SJCRH30 (cell line): ENCODE data around the gene AATF. TPM values are rescaled to one million over a fixed set of nuclear protein-coding genes. Genes with fewer than 3 reads are reported as not detected.

Experiments
- DNase-seq, 2 experiments: peaks; one replicate each; pipeline ENCODE4 v3.0.0-alpha.2; 2015 to 2020
- H3K27ac ChIP-seq: fragments of 250-450 bp; sonication (Bioruptor Pico); 2 replicates; pipeline ENCODE4 v1.5.1; 2020; ENCODE audit warnings: mild to moderate bottlenecking, moderate library complexity
- H3K27me3 ChIP-seq: fragments of 250-450 bp; sonication (Bioruptor Pico); 2 replicates; pipeline ENCODE4 v1.5.1; 2020; ENCODE audit warnings: mild to moderate bottlenecking, moderate library complexity
- H3K36me3 ChIP-seq: fragments of 250-450 bp; sonication (Bioruptor Pico); 2 replicates; pipeline ENCODE4 v1.5.1; 2020; ENCODE audit warnings: mild to moderate bottlenecking, moderate library complexity
- H3K4me1 ChIP-seq: fragments of 250-450 bp; sonication (Bioruptor Pico); 2 replicates; pipeline ENCODE4 v1.5.1; 2020; ENCODE audit warnings: mild to moderate bottlenecking, moderate library complexity
- H3K4me3 ChIP-seq: fragments of 250-450 bp; sonication (Bioruptor Pico); 2 replicates; pipeline ENCODE4 v1.5.1; 2020; ENCODE audit warnings: mild to moderate bottlenecking, moderate library complexity
- H3K9me3 ChIP-seq: fragments of 250-450 bp; sonication (Bioruptor Pico); replicated peaks from 2 replicates; pipeline ENCODE4 v1.5.1; 2020; ENCODE audit warnings: mild to moderate bottlenecking, moderate library complexity
- total RNA-seq: library from RNA; depleted of rRNA; stranded (reverse); fragments of >200 nt; shearing (Covaris generic); gene quantifications from 2 replicates; pipeline ENCODE4 v1.2.3, GENCODE V29; 2014

Gene AATF
- total RNA-seq, 1 experiment from 2014 or later, result 65.3 TPM

- H3K4me3 ChIP-seq, result no peak overlapping the region
- no peaks in the 10 kb centered on the region for H3K9me3 ChIP-seq
- H3K27ac ChIP-seq, result no peak overlapping the region
- no peaks in the 10 kb centered on the region for H3K4me1 ChIP-seq
- H3K27me3 ChIP-seq, result no peaks in the 10 kb centered on the region
- H3K36me3 ChIP-seq, result peaks cover 5% of the 10 kb centered on the region; the same call in 1 of the 2 replicates
- DNase-seq, result no peak
Measured at GRCh38 chr17:37051381-37051780, 102.6 kb downstream of the AATF start.

- no peaks in the 10 kb centered on the region for H3K27me3 ChIP-seq
- peaks cover 9% of the 10 kb centered on the region; the same call in 1 of the 2 replicates for H3K36me3 ChIP-seq
- no peaks in the 10 kb centered on the region for H3K4me1 ChIP-seq
- no peaks in the 10 kb centered on the region for H3K9me3 ChIP-seq
- DNase-seq, result no peak
- no peak overlapping the region for H3K27ac ChIP-seq
- H3K4me3 ChIP-seq, result no peak overlapping the region
Measured at GRCh38 chr17:37051833-37052232, 103.1 kb downstream of the AATF start.

DNA sequence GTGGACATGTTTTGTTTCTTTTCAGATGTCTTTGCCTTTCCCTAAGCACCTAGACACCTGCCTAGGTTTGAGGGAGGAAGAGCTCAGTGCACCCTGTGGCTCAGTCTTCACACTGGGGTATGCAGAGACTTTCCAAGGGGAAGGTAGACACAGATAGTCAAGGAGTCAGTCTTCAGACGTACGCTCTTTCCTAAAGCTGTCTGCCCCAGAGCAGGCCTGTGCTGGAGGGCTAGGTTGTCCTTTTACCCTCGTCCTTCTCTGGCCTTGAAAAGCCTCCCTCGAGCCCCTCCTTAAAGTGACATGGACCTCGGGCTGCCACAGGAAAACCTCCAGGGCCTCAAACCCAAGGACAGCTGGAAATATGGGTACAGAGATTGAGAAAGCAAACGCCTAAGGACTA, 103.7 kb downstream of the AATF start:
- no peaks in the 10 kb centered on the region for H3K4me1 ChIP-seq
- no peak for DNase-seq

GRCh38 chr17:37054894-37055293, 106.1 kb downstream of the AATF start:
- no peaks in the 10 kb centered on the region for H3K4me1 ChIP-seq
- H3K27ac ChIP-seq, result no peak overlapping the region
- H3K9me3 ChIP-seq, result no peaks in the 10 kb centered on the region
- peaks cover 16% of the 10 kb centered on the region; the same call in 1 of the 2 replicates for H3K36me3 ChIP-seq
- no peak for DNase-seq
- no peaks in the 10 kb centered on the region for H3K27me3 ChIP-seq
- no peak overlapping the region for H3K4me3 ChIP-seq

More for the DNA sequence above, 103.7 kb downstream of the AATF start:
- Histone ChIP-seq H3K27me3 (no peaks in the 10 kb centered on the region), H3K36me3 (peaks cover 12% of the 10 kb centered on the region; the same call in 1 of the 2 replicates), H3K9me3 (no peaks in the 10 kb centered on the region), H3K4me3 (no peak overlapping the region), H3K27ac (no peak overlapping the region)

- Histone ChIP-seq H3K27me3 (no peaks in the 10 kb centered on the region), H3K4me1 (no peaks in the 10 kb centered on the region), H3K36me3 (peaks cover 14% of the 10 kb centered on the region; the same call in 1 of the 2 replicates), H3K9me3 (no peaks in the 10 kb centered on the region), H3K4me3 (no peak overlapping the region), H3K27ac (no peak overlapping the region)
- DNase-seq, result no peak
Measured at GRCh38 chr17:37056622-37057021, 107.9 kb downstream of the AATF start.

GRCh38 chr17:37059493-37059892, 110.7 kb downstream of the AATF start:
- H3K27ac ChIP-seq, result no peak overlapping the region
- H3K27me3 ChIP-seq, result no peaks in the 10 kb centered on the region
- no peak for DNase-seq
- H3K9me3 ChIP-seq, result no peaks in the 10 kb centered on the region
- no peak overlapping the region for H3K4me3 ChIP-seq
- H3K4me1 ChIP-seq, result peaks cover 7% of the 10 kb centered on the region; the same call in 1 of the 2 replicates
- peaks cover 14% of the 10 kb centered on the region; the same call in 1 of the 2 replicates for H3K36me3 ChIP-seq

- no peak overlapping the region for H3K4me3 ChIP-seq
- H3K9me3 ChIP-seq, result no peaks in the 10 kb centered on the region
- peaks cover 14% of the 10 kb centered on the region; the same call in 1 of the 2 replicates for H3K36me3 ChIP-seq
- peaks cover 7% of the 10 kb centered on the region; the same call in 1 of the 2 replicates for H3K4me1 ChIP-seq
- H3K27me3 ChIP-seq, result no peaks in the 10 kb centered on the region
- DNase-seq, result no peak
- no peak overlapping the region for H3K27ac ChIP-seq
Measured at GRCh38 chr17:37060094-37060493, 111.3 kb downstream of the AATF start.

DNA sequence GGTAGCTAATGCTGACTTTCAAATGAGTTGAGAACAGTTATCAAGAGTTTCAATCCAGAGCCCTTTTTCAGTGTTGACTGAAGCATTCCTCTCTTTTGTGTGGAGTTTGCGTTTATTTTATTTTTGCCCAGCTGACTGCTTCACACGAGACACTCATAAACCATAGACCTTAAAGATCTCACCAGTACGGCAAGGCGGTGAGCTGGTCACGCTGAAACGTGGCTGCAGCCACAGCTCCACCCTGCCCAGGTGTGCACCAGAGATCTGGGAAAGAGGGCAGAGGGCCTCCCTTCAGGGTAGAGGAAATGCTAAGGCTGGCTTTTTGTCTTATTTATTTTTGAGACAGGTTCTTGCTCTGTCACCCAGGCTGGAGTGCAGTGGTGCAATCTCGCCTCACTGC, 112.2 kb downstream of the AATF start:
- Histone ChIP-seq H3K9me3 (no peaks in the 10 kb centered on the region), H3K4me3 (no peak overlapping the region), H3K27ac (no peak overlapping the region), H3K4me1 (peaks cover 7% of the 10 kb centered on the region; the same call in 1 of the 2 replicates), H3K27me3 (no peaks in the 10 kb centered on the region), H3K36me3 (peaks cover 12% of the 10 kb centered on the region; the same call in 1 of the 2 replicates)
- DNase-seq, result no peak

DNA sequence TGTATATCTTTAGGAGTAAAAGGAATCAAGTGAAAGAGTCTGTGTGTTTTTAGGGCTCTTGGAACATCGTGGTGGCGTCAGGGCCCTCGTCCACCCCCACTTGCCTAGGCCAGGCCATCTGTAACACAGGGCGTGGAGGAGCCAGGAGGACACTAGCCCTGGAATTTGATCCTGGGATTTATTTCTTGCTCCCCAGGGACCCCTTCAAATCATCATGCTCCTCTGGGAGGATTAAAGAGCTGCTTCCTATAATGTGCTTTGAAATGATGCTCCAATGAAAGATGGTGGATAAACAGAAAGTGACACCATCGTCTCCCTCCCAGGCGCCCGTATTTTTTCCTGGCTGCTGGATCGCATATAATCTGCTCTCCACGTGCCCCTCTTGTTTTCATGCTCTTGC, 113.3 kb downstream of the AATF start:
- Histone ChIP-seq H3K9me3 (no peaks in the 10 kb centered on the region), H3K4me3 (peak overlapping the region; percentile 14; the same call in 1 of the 2 replicates), H3K27me3 (no peaks in the 10 kb centered on the region), H3K27ac (no peak overlapping the region), H3K36me3 (peaks cover 5% of the 10 kb centered on the region; the same call in 1 of the 2 replicates), H3K4me1 (peaks cover 7% of the 10 kb centered on the region; the same call in 1 of the 2 replicates)
- DNase-seq, result peak in 1 of 2 experiments; percentile 59

DNA sequence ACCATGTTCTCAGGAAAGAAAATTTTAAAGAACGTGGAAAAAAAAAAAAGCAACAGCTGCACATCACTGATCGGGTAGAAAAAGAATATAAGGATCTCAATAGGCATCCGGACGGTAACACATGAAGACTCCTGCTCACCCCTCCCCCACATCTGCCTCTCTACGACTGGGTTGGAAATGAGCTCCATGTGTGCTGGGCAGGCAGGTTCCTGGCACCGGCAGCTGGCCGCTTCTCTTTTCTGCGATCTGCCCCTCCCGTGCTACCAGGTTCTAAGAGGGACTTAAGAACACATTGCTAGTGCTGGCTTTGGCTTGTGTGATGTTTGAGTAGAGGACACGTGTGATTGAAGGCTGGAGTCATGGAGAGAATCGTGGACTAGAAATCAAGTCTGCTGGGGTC, 115.5 kb downstream of the AATF start:
- peak; percentile 27 to 34 for DNase-seq
- no peaks in the 10 kb centered on the region for H3K27me3 ChIP-seq
- H3K36me3 ChIP-seq, result no peaks in the 10 kb centered on the region
- no peak overlapping the region for H3K4me3 ChIP-seq
- no peak overlapping the region for H3K27ac ChIP-seq
- H3K9me3 ChIP-seq, result no peaks in the 10 kb centered on the region
- H3K4me1 ChIP-seq, result peaks cover 14% of the 10 kb centered on the region

DNA sequence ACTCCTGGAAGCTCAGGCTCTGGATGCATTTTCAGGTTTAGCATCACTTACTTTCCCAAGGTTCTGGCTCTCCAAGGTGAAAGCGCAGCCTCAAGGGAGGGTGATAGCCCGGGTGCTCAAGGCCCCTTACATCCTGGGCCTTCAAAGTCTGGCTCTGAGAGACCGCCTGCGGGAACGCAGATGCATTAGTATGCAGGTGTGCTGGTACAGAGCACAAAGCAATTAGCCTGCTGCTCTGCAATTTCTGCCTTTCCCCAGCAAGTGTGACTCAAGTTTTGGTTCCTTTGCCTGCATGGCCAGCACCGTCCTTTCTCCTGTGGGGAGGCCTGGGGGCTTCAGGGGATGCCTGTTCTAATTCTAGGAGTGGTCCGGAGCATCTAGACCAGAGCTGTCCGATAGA, 116.2 kb downstream of the AATF start:
- Histone ChIP-seq H3K4me1 (peaks cover 14% of the 10 kb centered on the region), H3K4me3 (no peak overlapping the region), H3K27me3 (no peaks in the 10 kb centered on the region), H3K9me3 (no peaks in the 10 kb centered on the region), H3K27ac (no peak overlapping the region), H3K36me3 (no peaks in the 10 kb centered on the region)
- DNase-seq, result no peak

DNA sequence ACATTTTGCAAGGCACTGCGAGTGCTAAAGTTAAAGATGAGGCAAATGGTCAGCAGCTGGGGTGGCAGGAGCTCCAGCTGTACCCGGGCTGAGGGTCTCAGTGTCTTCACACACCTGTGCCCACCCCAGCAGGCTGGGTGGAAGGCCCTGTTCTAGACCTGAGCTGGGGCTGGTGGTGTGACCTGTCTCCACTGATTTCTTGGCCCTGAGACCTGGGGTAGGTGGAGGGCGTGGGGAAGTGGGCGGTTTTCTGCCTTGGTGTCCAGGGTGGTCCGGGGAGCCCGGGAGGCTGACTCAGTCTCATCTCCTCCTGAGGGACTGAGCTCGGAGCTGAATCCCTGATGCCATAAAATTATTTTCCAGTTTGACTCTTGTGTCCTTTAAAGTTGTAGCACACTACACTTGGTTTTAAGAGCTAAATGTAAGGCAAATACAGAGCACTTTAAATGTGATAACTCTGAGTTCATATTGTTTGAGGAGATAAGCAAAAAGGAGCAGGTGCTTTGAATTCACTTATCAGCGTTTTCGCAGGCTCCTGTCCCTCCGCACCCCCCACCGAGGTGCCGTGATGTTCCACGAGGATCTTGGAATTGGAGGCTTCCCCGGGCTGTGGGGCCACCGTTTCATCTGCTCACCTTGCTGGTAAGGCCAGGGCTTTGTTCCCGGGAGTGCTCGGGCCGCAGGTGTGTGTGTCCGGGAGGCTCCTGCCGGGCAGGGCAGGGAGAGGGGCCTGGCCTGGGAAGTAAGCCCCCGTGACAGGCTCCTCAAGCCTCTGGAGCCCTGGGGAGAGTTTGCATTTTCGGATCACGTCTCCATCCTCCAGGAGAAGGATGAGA, 117.0 kb downstream of the AATF start:
- no peak overlapping the region for H3K4me3 ChIP-seq
- no peak for DNase-seq
- H3K27ac ChIP-seq, result no peak overlapping the region
- no peaks in the 10 kb centered on the region for H3K36me3 ChIP-seq
- no peaks in the 10 kb centered on the region for H3K9me3 ChIP-seq
- H3K4me1 ChIP-seq, result peaks cover 14% of the 10 kb centered on the region
- H3K27me3 ChIP-seq, result no peaks in the 10 kb centered on the region

DNA sequence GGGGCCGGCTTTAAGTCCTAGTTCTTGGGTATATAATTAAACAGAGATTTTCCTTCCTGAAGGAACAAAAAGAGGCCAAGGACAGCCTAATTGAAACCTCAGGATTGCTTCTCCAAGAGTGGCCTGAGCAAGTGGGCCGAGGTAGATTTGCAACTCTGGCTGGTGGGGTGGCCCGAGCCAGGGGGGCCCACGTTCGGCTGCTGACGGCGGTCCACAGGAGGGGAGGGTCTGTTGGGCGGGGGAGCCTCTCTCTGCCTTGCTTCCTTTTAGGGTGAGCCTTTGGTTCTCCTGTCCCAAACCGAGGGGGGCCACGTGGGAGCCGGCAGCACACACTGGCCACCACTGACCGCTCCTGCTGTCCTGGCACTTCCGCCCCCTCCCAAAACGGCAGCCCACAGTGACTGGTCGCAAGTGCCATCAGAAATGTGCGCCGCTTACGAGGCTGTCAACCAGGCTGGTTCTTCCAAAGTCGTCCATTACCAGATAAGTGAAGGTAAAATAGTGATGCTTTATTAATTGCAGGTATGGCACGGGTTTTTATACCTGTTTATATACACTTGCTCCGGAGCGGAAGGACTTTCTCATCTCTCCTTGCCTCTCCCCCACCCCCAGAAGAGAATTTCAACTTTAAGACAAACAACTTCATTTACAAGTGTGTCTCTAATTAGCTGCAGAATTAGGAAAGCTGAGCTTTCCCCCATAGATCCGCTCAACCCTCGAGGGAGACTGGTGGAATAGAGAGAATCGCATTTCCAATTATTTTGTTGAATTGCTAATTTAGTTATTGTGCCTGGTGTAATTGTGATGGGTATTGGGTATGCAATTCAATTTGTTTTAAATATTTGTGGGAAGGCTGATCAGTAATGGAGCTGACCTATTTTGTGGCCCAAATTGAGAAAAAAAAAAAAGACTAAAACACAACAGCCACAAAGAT, 117.8 kb downstream of the AATF start:
- Histone ChIP-seq H3K27ac (no peak overlapping the region), H3K27me3 (no peaks in the 10 kb centered on the region), H3K4me3 (no peak overlapping the region), H3K36me3 (no peaks in the 10 kb centered on the region), H3K9me3 (no peaks in the 10 kb centered on the region), H3K4me1 (peaks cover 14% of the 10 kb centered on the region)
- no peak for DNase-seq

DNA sequence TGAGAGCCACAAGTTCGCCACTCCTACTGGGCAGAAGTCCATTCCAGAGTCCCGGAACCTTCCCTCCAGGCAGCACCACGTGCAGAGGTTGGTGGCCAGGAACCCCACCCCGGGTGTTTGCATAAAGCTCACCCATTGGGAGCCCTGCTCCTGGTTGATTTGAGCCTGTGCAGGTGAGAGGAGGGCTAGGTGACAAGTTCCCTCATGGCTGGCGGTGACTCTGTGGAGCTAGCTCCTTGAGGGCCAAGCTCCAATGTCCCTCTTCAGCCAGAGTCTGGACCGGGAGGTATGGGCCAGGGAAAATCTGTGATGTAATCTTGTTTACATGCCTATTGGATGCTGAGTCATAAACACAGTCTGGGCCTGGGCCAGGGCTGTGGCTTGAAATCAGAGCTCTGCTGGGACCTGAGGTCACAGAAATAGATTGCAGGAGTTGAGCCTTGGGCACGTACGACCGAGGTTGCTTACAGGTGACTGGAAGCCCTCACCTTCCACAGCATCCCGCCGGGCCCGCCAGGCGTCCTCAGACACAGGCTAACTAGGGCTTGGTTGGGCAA, 118.9 kb downstream of the AATF start:
- Histone ChIP-seq H3K27ac (peak overlapping the region; percentile 20), H3K27me3 (no peaks in the 10 kb centered on the region), H3K4me3 (peak overlapping the region; percentile 20), H3K4me1 (peaks cover 7% of the 10 kb centered on the region), H3K36me3 (no peaks in the 10 kb centered on the region), H3K9me3 (no peaks in the 10 kb centered on the region)
- peak; percentile 62 to 70 for DNase-seq
